HG02981 (cell line): ENCODE data around the gene LHCGR.
A peak's percentile ranks its signal among the peaks of the same experiment; 100 is the strongest.
"Not testable (repeated sequence)": the region's sequence is repeated elsewhere in the genome, so short reads cannot be mapped to it uniquely, and the experiment has no call there.

Experiments
- ATAC-seq: cut with Tn5 transposase; IDR thresholded peaks from one replicate; pipeline ENCODE4 v1.9.1; 2021; ENCODE audit warnings: mild to moderate bottlenecking, moderate library complexity; ENCODE audit not compliant: unreplicated experiment

Gene LHCGR

DNA sequence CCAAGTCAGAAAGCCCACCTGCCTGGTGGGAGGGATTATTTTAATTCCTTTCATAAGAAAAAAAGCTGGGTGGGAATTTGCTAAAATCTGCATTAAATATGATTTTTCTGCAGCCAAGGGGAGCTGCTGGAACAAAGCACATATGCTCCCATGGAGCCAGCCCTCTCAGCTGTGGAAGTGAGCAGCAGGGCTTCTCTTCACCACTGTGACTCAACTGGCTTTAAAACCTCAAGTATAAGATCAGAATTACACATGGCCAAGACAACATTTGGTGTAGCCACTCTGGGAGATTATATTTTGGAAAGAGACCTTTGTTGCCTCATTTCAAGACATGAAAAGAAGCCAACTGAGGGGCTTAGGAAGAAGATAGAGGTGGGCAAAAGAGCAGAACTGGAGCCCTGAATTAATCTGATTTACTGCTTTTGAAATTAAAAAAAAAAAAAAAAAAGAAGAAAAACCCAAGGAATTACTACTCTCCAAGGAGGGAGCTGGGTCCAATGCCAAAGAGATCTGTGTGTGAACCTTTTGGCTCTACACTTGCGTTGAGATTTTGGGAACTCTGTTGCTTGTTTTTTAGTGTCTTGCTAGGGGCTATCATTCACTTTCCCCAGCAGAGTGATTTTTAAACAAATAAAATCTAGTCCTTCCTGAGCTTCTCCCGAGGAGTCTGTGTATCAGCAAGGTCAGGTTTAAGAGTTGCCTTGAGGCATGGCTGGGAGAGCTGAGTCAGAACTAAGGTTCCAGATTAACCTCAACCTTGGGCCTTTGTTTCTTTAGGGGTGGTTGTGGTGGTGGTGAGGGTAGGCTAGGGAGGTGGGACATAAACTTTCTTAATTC, 6.0 kb downstream of the LHCGR start:
- ATAC-seq, result peak; percentile 64

DNA sequence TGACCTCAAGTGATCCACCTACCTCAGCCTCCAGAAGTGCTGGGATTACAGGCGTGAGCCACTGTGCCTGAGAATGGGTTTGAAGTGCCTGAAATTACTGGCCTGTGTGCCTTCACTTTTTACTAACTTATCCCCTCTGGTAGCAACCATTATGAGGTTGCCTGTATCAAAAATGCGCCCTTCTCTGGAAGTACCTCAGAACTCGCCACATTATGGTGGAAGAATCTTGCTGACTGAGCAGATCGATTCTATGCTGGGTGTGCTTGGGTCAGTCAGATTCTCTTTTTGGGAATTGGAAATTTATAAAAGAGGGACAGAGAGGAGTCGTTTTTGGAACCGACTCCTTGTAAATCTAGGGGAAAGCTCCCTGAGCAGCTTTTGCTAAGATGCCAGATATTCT, 8.2 kb downstream of the LHCGR start:
- no peak for ATAC-seq

DNA sequence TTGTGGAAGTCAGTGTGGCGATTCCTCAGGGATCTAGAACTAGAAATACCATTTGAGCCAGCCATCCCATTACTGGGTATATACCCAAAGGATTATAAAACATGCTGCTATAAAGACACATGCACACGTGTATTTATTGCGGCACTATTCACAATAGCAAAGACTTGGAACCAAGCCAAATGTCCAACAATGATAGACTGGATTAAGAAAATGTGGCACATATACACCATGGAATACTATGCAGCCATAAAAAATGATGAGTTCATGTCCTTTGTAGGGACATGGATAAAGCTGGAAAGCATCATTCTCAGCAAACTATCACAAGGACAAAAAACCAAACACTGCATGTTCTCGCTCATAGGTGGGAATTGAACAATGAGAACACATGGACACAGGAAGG, 16.3 kb downstream of the LHCGR start:
- not testable (repeated sequence) for ATAC-seq

DNA sequence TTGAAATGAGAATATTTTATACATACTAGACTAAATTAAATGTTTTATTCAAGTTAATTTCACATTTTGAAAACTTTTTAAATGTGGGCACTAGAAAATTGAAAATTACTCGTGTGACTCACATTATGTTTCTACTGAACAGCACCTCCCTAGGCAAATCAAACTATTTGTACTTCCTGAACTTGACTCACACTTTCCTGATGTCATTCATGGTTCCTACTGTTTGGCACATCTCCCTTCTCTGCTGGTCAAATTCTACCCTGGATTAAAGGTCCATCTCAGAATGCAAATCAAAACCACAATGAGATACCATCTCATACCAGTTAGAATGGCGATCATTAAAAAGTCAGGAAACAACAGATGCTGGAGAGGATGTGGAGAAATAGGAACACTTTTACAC, 16.7 kb downstream of the LHCGR start:
- ATAC-seq, result no peak

DNA sequence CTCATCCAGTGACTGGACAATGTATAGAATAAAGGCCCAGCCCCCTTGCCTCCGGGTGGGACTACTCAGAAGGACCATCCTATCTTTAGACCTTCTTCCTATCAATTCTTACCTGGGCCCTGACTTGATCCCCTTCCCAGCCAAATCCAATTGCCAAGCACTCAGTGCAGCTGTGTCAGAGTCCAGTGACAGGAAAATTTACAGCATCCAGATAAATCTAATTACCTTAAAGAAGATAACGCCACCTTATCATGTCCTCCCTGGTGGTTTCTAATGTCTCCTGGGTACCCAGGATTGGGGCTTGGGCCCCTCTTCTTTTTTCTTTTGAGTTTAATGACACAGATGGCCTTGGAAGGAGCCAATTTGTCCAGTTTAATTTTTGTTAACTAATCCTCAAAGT, 19.3 kb downstream of the LHCGR start:
- ATAC-seq, result no peak

DNA sequence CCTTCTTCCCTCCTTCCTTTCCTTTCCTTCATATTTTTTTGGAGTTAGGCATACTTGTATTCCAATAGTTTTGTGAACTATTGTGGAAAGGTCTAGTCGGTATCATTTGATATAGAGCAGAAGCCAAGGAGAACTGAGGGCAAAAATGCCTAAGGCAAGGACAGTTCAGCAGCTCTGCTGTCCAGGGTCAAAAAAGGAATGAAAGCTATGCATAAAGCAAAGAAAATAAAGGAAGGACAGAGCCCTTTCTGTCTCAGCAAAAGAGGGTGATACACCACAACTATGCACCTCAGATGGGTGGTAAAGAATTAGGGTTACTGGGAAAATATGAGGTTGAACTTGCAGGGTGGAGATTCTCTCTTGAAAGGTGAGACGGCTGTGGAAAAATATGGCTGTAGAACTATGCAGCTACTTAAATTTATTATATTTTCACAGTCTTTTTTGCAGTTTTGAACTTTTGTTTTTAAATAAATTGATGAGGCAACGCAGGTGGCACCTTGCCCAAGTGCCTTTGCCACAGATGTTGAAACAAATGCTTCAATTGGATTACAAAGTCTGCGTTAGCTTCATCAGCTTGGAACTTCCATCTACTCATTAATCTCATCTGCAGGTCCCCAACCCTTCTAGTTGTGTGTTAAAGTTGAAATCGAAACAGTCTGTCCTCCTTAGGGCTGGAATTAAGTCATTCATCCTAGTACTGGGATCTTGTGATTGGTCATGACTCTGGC, 20.8 kb downstream of the LHCGR start:
- ATAC-seq, result no peak

DNA sequence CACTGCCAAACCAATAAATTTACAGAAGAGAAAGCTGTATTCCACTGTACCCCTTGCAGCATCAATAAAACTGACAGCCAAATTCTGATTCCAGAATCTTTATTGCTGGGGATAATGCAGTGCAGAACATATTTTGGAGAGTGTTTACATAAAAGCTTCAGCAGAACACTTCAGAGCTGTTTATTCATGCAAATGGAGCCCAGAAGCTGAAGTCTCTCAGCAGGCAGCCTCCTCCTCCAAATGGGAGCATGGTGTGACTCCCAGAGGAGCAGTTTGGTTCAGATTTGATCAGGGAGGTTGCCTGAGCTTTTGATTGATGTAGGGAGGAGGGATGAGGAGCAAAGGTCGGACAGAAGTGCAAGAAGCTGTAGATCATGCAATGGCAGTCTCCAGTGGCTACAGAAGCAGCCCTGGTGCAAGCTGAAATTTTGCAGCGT, 22.4 kb downstream of the LHCGR start:
- ATAC-seq, result no peak

DNA sequence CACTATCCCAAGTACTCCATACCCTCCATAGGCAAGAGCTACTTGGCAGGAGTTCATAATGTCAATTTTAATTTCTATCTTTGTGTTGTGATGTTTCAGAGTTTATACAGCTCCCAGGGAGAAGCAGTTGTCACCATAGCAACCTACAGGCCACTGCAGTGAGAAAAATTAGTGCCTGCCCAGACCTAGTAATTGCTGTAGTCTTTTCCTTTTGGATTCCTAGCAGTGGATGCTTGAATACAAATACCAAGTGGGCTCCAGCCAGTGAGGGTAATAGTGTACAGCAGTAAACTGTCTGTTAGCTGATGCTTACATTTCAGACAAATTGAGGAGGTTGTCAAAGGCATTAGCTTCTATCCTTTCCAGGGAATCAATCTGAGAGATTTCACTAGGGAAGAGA, 26.7 kb downstream of the LHCGR start:
- no peak for ATAC-seq

DNA sequence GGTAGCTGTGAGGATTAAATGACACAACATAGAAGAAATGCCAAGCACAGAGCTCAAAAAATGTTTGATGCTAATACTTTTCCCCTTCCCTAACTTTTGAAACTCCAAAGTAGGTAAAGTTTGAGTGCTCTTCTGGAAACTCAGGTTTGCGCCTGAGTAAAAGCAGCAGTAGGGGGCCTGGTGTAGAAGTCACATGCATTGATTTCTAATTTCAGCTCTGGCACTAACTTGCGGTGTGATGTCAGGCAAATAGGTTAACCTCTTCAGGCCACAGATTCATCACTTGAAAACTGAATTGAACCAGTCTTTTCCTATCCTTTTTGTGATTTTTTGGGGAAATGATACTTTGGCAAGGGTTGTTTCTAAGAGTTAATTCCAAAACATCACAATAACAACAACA, 27.2 kb downstream of the LHCGR start:
- ATAC-seq, result no peak

DNA sequence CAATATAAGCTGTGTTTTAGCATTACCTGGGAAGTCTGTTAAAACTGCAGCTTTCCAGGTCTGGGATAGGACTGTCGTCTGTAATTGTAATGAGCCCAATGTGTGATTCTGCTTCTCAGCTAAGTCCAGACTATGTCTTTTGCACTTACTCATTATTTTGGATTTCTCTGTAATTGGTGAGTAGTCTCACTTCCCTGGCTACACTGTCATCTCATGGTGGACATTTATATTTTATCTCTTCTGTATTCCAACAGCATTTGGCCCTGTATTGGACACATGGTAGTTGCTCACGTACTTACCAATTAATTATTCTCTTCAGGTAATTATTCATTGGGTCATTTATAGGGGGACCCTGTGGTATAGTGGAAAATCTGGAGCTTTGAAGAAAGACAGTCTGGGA, 28.0 kb downstream of the LHCGR start:
- ATAC-seq, result no peak

DNA sequence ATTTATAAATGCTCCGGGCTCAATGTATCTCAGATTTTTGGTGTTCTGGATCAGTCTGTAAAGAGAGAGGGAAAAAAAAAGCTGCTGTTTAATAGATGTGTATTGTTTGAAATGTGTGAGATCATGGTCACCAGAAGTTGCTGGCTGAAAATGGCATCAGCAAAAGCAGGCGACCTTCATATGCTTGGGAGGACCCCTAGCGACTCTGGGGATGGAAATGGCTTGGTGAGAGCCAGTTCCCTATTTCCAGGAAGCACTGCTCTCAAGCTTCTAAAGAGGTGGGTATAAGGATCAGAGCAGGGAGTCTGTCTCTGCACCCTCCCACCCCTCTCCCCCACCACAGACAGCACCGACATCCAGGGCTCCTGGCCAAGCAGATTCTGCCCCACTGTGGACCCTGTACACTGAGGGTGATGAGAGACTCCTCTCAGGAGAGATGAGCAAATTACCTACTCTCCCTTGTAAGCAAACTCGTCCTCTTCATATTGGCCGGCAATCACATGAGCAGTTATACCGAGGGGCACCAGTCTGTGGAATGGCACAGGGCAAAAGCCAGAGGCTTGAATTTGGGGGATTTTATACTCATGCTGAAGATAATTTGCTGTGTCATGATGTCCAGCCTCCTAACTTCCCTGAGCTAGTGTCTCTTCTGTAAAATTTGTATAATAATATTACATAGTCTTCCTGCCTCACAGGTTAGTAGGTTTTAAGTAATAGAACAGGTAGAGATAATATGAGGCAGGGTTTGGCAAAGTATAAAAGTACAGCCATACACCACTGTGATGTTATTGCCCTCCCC, 29.6 kb downstream of the LHCGR start:
- ATAC-seq, result no peak

DNA sequence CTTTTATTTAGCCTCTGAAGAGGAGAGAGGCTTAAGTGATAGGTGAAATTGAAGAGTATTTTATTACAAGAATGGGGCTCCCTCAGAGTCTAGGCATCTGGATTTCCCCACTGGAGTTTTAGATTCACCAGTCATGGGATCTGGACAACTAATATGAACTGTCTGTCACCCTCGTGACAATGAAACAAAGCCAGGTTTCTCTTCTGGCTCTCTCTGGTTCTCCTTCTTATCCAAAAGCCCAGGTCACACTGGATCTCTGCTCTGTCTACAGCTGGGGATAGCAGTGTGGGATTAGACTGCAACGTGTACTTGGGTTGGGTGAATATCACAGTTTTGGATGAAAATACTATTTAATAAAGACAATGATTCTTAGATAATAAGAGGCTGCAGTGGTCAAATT, 31.2 kb downstream of the LHCGR start:
- no peak for ATAC-seq

DNA sequence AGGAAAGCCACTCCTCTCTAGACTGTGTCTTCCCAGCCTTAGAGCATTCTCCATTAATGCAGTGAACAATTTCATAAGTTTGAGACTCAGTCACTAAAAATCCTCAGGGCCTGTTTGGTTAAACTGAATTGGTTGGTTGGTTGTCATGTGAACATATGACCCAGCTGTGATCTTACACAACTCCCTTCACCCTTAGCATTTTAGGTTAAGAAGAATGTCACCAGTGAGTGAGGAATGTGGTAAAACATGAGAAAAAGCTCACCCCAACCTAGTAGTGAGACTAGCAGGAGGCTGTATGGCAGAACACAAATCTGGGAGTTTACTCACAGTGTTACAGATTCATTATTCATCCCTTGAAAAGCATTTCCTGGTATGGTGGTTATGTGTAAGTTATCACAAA, 32.4 kb downstream of the LHCGR start:
- no peak for ATAC-seq

DNA sequence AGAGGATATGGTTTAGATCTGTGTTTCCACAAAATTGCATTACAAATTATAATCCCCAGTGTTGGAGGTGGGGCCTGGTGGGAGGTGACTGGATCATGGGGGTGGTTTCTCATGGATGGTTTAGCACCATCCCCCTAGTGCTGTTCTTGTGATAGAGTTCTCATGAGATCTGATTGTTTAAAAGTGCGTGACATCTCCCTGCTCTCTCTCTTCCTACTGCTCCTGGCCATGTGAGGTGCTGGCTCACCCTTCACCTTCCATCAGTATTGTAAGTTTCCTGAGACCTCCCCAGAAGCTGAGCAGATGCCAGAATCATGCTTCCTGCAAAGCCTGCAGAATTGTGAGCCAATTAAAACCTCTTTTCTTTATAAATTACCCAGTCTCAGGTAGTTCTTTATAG, 33.1 kb downstream of the LHCGR start:
- ATAC-seq, result no peak

DNA sequence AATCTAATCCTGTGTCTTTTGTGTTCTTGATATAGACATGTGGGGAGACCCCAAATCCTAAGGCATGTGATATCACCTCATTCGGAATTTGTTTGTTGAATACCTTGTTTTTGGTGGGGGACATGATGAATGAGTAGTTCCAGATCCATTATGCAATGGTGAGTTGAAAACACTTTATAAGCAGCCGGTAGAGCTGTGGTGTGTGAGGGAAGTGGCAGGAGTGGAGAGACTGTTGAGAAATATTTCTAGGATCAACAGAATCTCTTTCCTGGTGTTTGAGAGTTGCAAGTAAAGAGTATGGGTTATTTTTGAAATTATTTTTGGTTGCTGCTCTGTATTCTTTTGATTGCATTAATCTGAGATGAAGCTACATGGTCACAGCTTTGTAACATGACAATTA, 34.4 kb downstream of the LHCGR start:
- ATAC-seq, result no peak

DNA sequence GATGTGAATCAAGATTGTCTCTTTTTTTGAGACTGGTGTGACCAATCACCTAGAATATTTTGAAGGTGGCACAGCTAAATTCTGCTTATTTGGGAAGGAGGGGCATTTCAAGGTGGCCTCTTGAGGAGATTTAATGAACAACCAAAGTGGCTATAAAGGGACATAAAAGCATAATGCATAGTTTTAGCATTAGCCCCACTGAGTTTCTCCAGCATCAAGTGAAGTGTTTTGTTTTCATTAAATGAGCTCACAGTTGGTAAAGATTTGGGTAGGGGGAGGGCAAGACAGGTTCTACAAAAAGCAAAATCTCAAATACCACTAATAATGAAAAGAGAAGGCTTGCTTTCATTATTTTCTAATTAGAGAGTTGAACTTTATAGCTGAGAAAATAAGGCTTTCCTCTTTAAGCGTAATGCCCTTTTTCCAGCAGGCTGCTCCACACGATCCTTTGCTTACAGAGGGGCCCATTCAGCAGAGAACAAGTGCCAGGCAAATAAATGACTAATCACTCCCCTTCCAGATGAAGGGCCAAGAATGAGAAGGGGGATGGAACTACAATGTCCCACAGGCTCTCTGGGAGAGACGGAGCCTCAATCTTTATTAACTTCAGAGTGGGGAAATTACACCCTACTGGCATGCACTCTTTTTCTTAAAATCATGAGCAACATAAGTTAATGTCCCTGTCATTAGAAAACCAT, 35.9 kb downstream of the LHCGR start:
- no peak for ATAC-seq

DNA sequence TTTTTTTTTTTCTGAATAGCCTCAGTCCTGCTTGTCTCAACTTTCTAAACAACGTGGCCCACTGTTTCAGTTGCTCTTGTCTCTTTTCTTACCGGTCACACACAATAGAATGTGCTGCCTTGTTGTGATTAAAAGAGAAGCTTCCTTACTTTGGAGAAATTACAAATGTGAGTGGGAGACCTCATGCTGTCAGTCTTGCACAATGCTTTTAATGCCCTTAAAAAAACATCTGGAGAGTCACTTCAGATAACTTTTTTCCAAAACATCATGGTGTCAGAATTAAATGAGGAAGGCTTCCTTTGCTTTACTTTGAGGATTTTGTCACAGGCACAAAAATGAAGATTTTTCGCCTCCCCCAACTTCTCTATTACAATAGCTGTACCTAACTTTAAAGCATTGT, 37.7 kb downstream of the LHCGR start:
- no peak for ATAC-seq

DNA sequence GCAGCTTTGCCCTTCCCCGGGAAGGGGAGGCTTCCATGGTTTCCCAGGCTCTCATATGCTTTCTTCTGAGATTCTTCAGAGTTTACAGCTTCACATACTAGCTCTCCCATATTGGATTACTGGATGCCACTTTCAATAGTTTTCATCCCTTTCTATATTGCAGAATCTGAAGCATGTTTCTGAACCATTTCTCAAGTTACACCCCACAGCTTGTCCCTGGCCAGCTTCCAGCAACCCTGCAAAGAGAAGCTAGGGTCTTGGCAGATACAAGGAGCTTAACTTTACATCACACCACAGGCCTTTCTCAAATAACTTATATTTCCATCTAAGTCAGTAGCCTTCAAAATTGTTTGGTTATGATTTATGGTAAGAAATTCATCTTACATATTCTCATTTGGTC, 39.6 kb downstream of the LHCGR start:
- ATAC-seq, result no peak

DNA sequence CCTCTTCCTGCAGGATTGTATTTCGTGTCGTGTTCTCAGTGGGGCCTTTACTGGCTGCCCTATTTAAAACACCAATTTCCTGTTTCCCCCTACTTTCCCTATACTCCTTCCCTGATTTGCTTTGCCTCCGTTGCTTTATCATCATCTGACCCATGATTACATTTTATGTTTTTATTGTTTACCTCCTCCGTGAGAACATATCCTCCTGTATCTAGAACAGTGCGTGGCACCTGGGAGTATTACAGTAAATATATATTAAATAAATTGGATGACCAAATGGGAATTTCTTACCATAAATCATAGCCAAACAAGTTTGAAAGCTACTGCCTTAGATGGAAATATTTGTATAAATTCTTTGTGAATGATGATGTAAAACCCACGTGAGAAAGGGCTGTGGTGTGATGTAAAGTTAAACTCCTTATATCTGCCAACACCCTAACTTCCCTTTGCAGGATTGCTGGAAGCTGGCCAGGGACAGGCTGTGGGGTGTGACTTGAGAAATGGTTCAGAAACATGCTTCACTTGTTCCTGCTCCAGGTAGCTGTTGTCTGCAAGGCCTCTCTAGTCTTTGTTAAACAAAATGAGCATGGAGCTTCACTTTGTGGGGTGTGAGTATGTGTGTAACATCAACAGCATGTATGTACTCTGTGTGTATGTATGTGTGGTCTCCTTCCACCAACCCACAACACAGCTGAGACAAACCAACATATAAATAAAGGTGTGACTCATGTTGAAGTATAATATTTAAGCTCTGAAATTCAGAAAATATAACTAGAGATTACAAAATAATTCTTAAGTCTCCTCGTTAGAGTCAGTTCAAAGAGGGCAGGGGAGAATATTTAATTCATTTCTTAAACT, 40.3 kb downstream of the LHCGR start:
- no peak for ATAC-seq

DNA sequence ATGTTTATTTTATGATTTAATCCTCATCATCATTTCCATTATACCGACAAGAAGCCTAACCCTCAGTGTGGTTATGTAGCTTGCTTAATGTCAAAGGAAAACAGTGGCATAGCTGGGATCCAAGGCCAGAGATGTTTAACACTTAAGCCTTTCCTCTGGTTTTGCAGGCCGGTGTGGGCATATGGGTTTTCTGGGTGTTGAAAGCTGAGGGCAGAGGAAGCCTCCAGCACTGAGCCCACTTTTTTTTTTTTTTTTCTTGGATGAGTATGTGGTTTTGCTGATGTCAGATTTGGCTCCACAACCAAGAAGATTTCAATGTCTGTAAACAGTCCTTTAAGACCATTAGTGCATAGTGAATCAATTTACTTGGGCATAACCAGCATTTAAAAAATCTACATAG, 41.3 kb downstream of the LHCGR start:
- no peak for ATAC-seq
